HG03342 (cell line): ENCODE results near the gene CANT1.
"Not testable (repeated sequence)": the region's sequence is repeated elsewhere in the genome, so short reads cannot be mapped to it uniquely, and the experiment has no call there.

Experiments
- ATAC-seq: cut with Tn5 transposase; IDR thresholded peaks from one replicate; pipeline ENCODE4 v1.9.1; 2021; ENCODE audit warnings: mild to moderate bottlenecking, moderate library complexity; ENCODE audit not compliant: unreplicated experiment

The CANT1 gene

GRCh38 chr17:79043931-79044320 is 34.4 kb upstream of the CANT1 start:
- no peak for ATAC-seq

GRCh38 chr17:79043191-79043930 is 33.8 kb upstream of the CANT1 start:
- no peak for ATAC-seq

- ATAC-seq, result no peak
Observed at GRCh38 chr17:79042421-79043190, 33.0 kb upstream of the CANT1 start.

GRCh38 chr17:79041723-79042420 is 32.3 kb upstream of the CANT1 start:
- no peak for ATAC-seq

- no peak for ATAC-seq
Observed at GRCh38 chr17:79041041-79041570, 31.5 kb upstream of the CANT1 start.

- ATAC-seq, result no peak
Observed at GRCh38 chr17:79039886-79040285, 30.3 kb upstream of the CANT1 start.

- no peak for ATAC-seq
Observed at GRCh38 chr17:79039171-79039570, 29.6 kb upstream of the CANT1 start.

GRCh38 chr17:79038545-79039135 is 29.1 kb upstream of the CANT1 start:
- no peak for ATAC-seq

- no peak for ATAC-seq
Observed at GRCh38 chr17:79036596-79036995, 27.0 kb upstream of the CANT1 start.

GRCh38 chr17:79036181-79036580 is 26.6 kb upstream of the CANT1 start:
- ATAC-seq, result no peak

GRCh38 chr17:79035686-79036085 is 26.1 kb upstream of the CANT1 start:
- no peak for ATAC-seq

GRCh38 chr17:79034931-79035485 is 25.4 kb upstream of the CANT1 start:
- no peak for ATAC-seq

GRCh38 chr17:79033741-79034501 is 24.4 kb upstream of the CANT1 start:
- ATAC-seq, result no peak

GRCh38 chr17:79033046-79033616 is 23.6 kb upstream of the CANT1 start:
- no peak for ATAC-seq

GRCh38 chr17:79031996-79032875 is 22.7 kb upstream of the CANT1 start:
- no peak for ATAC-seq

- not testable (repeated sequence) for ATAC-seq
Observed at GRCh38 chr17:79030636-79031035, 21.1 kb upstream of the CANT1 start.

- ATAC-seq, result no peak
Observed at GRCh38 chr17:79029327-79030009, 19.9 kb upstream of the CANT1 start.
